Measurements from ENCODE around the gene ROBO1.

The ROBO1 gene

GRCh38 chr3:79257791-79258190 is 510.0 kb downstream of the ROBO1 start:
- Histone ChIP-seq H3K4me3 (ENCODE audit: low read length in 2 of 2) (no peak overlapping the region), H3K36me3 (ENCODE audit: control insufficient read depth in 2 of 2, insufficient read depth in 2 of 2, low read length in 2 of 2) (no peaks in the 10 kb centered on the region), H3K9ac (ENCODE audit: low read depth in 1 of 2, low read length in 2 of 2) (no peak overlapping the region), H3K27me3 (ENCODE audit: control insufficient read depth in 2 of 2, insufficient read depth in 2 of 2, low read length in 2 of 2) (no peaks in the 10 kb centered on the region), H3K27ac (ENCODE audit: low read depth in 2 of 2, low read length in 2 of 2) (no peak overlapping the region), H3K4me1 (ENCODE audit: control insufficient read depth in 2 of 2, insufficient read depth in 2 of 2, low read length in 2 of 2) (no peaks in the 10 kb centered on the region), H3K9me3 (ENCODE audit: control insufficient read depth in 2 of 2, low read length in 2 of 2) (no peaks in the 10 kb centered on the region)

GRCh38 chr3:79255702-79256101 is 512.1 kb downstream of the ROBO1 start:
- Histone ChIP-seq H3K36me3 (ENCODE audit: control insufficient read depth in 2 of 2, insufficient read depth in 2 of 2, low read length in 2 of 2) (no peaks in the 10 kb centered on the region), H3K9ac (ENCODE audit: low read depth in 1 of 2, low read length in 2 of 2) (no peak overlapping the region), H3K9me3 (ENCODE audit: control insufficient read depth in 2 of 2, low read length in 2 of 2) (no peaks in the 10 kb centered on the region), H3K27me3 (ENCODE audit: control insufficient read depth in 2 of 2, insufficient read depth in 2 of 2, low read length in 2 of 2) (no peaks in the 10 kb centered on the region), H3K4me1 (ENCODE audit: control insufficient read depth in 2 of 2, insufficient read depth in 2 of 2, low read length in 2 of 2) (no peaks in the 10 kb centered on the region), H3K27ac (ENCODE audit: low read depth in 2 of 2, low read length in 2 of 2) (no peak overlapping the region), H3K4me3 (ENCODE audit: low read length in 2 of 2) (no peak overlapping the region)

GRCh38 chr3:79255292-79255691 is 512.5 kb downstream of the ROBO1 start:
- Histone ChIP-seq H3K4me3 (ENCODE audit: low read length in 2 of 2) (no peak overlapping the region), H3K36me3 (ENCODE audit: control insufficient read depth in 2 of 2, insufficient read depth in 2 of 2, low read length in 2 of 2) (no peaks in the 10 kb centered on the region), H3K9me3 (ENCODE audit: control insufficient read depth in 2 of 2, low read length in 2 of 2) (no peaks in the 10 kb centered on the region), H3K9ac (ENCODE audit: low read depth in 1 of 2, low read length in 2 of 2) (no peak overlapping the region), H3K27ac (ENCODE audit: low read depth in 2 of 2, low read length in 2 of 2) (no peak overlapping the region), H3K4me1 (ENCODE audit: control insufficient read depth in 2 of 2, insufficient read depth in 2 of 2, low read length in 2 of 2) (no peaks in the 10 kb centered on the region), H3K27me3 (ENCODE audit: control insufficient read depth in 2 of 2, insufficient read depth in 2 of 2, low read length in 2 of 2) (no peaks in the 10 kb centered on the region)

- Histone ChIP-seq H3K36me3 (ENCODE audit: control insufficient read depth in 2 of 2, insufficient read depth in 2 of 2, low read length in 2 of 2) (no peaks in the 10 kb centered on the region), H3K4me1 (ENCODE audit: control insufficient read depth in 2 of 2, insufficient read depth in 2 of 2, low read length in 2 of 2) (no peaks in the 10 kb centered on the region), H3K4me3 (ENCODE audit: low read length in 2 of 2) (no peak overlapping the region), H3K27me3 (ENCODE audit: control insufficient read depth in 2 of 2, insufficient read depth in 2 of 2, low read length in 2 of 2) (no peaks in the 10 kb centered on the region), H3K27ac (ENCODE audit: low read depth in 2 of 2, low read length in 2 of 2) (no peak overlapping the region), H3K9ac (ENCODE audit: low read depth in 1 of 2, low read length in 2 of 2) (no peak overlapping the region), H3K9me3 (ENCODE audit: control insufficient read depth in 2 of 2, low read length in 2 of 2) (no peaks in the 10 kb centered on the region)
Measured at GRCh38 chr3:79253704-79254103, 514.1 kb downstream of the ROBO1 start.

- Histone ChIP-seq H3K9me3 (ENCODE audit: control insufficient read depth in 2 of 2, low read length in 2 of 2) (no peaks in the 10 kb centered on the region), H3K36me3 (ENCODE audit: control insufficient read depth in 2 of 2, insufficient read depth in 2 of 2, low read length in 2 of 2) (no peaks in the 10 kb centered on the region), H3K4me1 (ENCODE audit: control insufficient read depth in 2 of 2, insufficient read depth in 2 of 2, low read length in 2 of 2) (no peaks in the 10 kb centered on the region), H3K27ac (ENCODE audit: low read depth in 2 of 2, low read length in 2 of 2) (no peak overlapping the region), H3K4me3 (ENCODE audit: low read length in 2 of 2) (no peak overlapping the region), H3K9ac (ENCODE audit: low read depth in 1 of 2, low read length in 2 of 2) (no peak overlapping the region), H3K27me3 (ENCODE audit: control insufficient read depth in 2 of 2, insufficient read depth in 2 of 2, low read length in 2 of 2) (no peaks in the 10 kb centered on the region)
Measured at GRCh38 chr3:79253271-79253670, 514.5 kb downstream of the ROBO1 start.

GRCh38 chr3:79250746-79251145 is 517.1 kb downstream of the ROBO1 start:
- H3K9me3 ChIP-seq (ENCODE audit: control insufficient read depth in 2 of 2, low read length in 2 of 2) = no peaks in the 10 kb centered on the region
- H3K27me3 ChIP-seq (ENCODE audit: control insufficient read depth in 2 of 2, insufficient read depth in 2 of 2, low read length in 2 of 2) = no peaks in the 10 kb centered on the region
- H3K4me1 ChIP-seq (ENCODE audit: control insufficient read depth in 2 of 2, insufficient read depth in 2 of 2, low read length in 2 of 2) = no peaks in the 10 kb centered on the region
- no peak overlapping the region for H3K27ac ChIP-seq (ENCODE audit: low read depth in 2 of 2, low read length in 2 of 2)
- H3K9ac ChIP-seq (ENCODE audit: low read depth in 1 of 2, low read length in 2 of 2) = no peak overlapping the region
- no peak overlapping the region for H3K4me3 ChIP-seq (ENCODE audit: low read length in 2 of 2)
- H3K36me3 ChIP-seq (ENCODE audit: control insufficient read depth in 2 of 2, insufficient read depth in 2 of 2, low read length in 2 of 2) = no peaks in the 10 kb centered on the region

GRCh38 chr3:79249701-79250100 is 518.1 kb downstream of the ROBO1 start:
- H3K27ac ChIP-seq (ENCODE audit: low read depth in 2 of 2, low read length in 2 of 2) = no peak overlapping the region
- H3K9me3 ChIP-seq (ENCODE audit: control insufficient read depth in 2 of 2, low read length in 2 of 2) = no peaks in the 10 kb centered on the region

GRCh38 chr3:79247725-79248043 is 520.1 kb downstream of the ROBO1 start:
- no peaks in the 10 kb centered on the region for H3K27me3 ChIP-seq (ENCODE audit: control insufficient read depth in 2 of 2, insufficient read depth in 2 of 2, low read length in 2 of 2)
- H3K27ac ChIP-seq (ENCODE audit: low read depth in 2 of 2, low read length in 2 of 2) = no peak overlapping the region
- no peaks in the 10 kb centered on the region for H3K4me1 ChIP-seq (ENCODE audit: control insufficient read depth in 2 of 2, insufficient read depth in 2 of 2, low read length in 2 of 2)
- H3K9ac ChIP-seq (ENCODE audit: low read depth in 1 of 2, low read length in 2 of 2) = no peak overlapping the region
- no peak overlapping the region for H3K4me3 ChIP-seq (ENCODE audit: low read length in 2 of 2)
- no peaks in the 10 kb centered on the region for H3K9me3 ChIP-seq (ENCODE audit: control insufficient read depth in 2 of 2, low read length in 2 of 2)
- no peaks in the 10 kb centered on the region for H3K36me3 ChIP-seq (ENCODE audit: control insufficient read depth in 2 of 2, insufficient read depth in 2 of 2, low read length in 2 of 2)

More at GRCh38 chr3:79249701-79250100, 518.1 kb downstream of the ROBO1 start:
- H3K4me3 ChIP-seq (ENCODE audit: low read length in 2 of 2) = no peak overlapping the region
- H3K36me3 ChIP-seq (ENCODE audit: control insufficient read depth in 2 of 2, insufficient read depth in 2 of 2, low read length in 2 of 2) = no peaks in the 10 kb centered on the region
- H3K4me1 ChIP-seq (ENCODE audit: control insufficient read depth in 2 of 2, insufficient read depth in 2 of 2, low read length in 2 of 2) = no peaks in the 10 kb centered on the region
- H3K27me3 ChIP-seq (ENCODE audit: control insufficient read depth in 2 of 2, insufficient read depth in 2 of 2, low read length in 2 of 2) = no peaks in the 10 kb centered on the region
- no peak overlapping the region for H3K9ac ChIP-seq (ENCODE audit: low read depth in 1 of 2, low read length in 2 of 2)

GRCh38 chr3:79246875-79247724 is 520.7 kb downstream of the ROBO1 start:
- Histone ChIP-seq H3K27ac (ENCODE audit: low read depth in 2 of 2, low read length in 2 of 2) (no peak overlapping the region), H3K9ac (ENCODE audit: low read depth in 1 of 2, low read length in 2 of 2) (no peak overlapping the region), H3K36me3 (ENCODE audit: control insufficient read depth in 2 of 2, insufficient read depth in 2 of 2, low read length in 2 of 2) (no peaks in the 10 kb centered on the region), H3K4me1 (ENCODE audit: control insufficient read depth in 2 of 2, insufficient read depth in 2 of 2, low read length in 2 of 2) (no peaks in the 10 kb centered on the region), H3K27me3 (ENCODE audit: control insufficient read depth in 2 of 2, insufficient read depth in 2 of 2, low read length in 2 of 2) (no peaks in the 10 kb centered on the region), H3K4me3 (ENCODE audit: low read length in 2 of 2) (no peak overlapping the region), H3K9me3 (ENCODE audit: control insufficient read depth in 2 of 2, low read length in 2 of 2) (no peaks in the 10 kb centered on the region)

GRCh38 chr3:79245284-79246138 is 522.3 kb downstream of the ROBO1 start:
- Histone ChIP-seq H3K27ac (ENCODE audit: low read depth in 2 of 2, low read length in 2 of 2) (no peak overlapping the region), H3K4me3 (ENCODE audit: low read length in 2 of 2) (no peak overlapping the region), H3K36me3 (ENCODE audit: control insufficient read depth in 2 of 2, insufficient read depth in 2 of 2, low read length in 2 of 2) (no peaks in the 10 kb centered on the region), H3K9ac (ENCODE audit: low read depth in 1 of 2, low read length in 2 of 2) (no peak overlapping the region), H3K9me3 (ENCODE audit: control insufficient read depth in 2 of 2, low read length in 2 of 2) (no peaks in the 10 kb centered on the region), H3K4me1 (ENCODE audit: control insufficient read depth in 2 of 2, insufficient read depth in 2 of 2, low read length in 2 of 2) (no peaks in the 10 kb centered on the region), H3K27me3 (ENCODE audit: control insufficient read depth in 2 of 2, insufficient read depth in 2 of 2, low read length in 2 of 2) (no peaks in the 10 kb centered on the region)

Data from mucosa of rectum (tissue), 2 donors.